ENCODE results near the gene E2F3.

DNA sequence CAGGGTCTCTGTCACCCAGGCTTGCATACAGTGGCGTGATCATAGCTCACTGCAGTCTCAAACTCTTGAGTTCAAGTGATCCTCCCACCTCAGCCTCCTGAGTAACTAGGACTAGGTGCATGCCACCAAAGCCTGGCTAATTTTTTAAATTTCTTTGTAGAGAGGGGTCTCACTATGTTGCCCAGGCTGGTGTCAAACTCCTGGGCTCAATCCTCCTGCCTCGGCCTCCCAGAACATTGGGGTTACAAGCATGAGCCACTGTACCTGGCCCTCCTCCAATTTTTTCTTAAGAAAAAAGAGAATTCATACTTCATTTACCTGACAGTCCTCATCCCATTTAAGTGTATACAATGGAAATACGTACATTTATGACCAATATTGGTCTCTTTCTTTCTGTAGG is 37.9 kb downstream of the E2F3 start:
- TF ChIP-seq POLR2A (IDR thresholded peaks at IDR 0.05; ENCODE audit: low read length) (no peak), GATA1 (IDR thresholded peaks at IDR 0.05; ENCODE audit: low read depth, low read length) (no peak)

Data from erythroblast (primary cell).